GM18868 (cell line): ENCODE measurements around the gene RAB3GAP1.

Experiments used
- ATAC-seq: cut with Tn5 transposase; IDR thresholded peaks from one replicate; pipeline ENCODE4 v1.9.1; 2021; ENCODE audit warnings: mild to moderate bottlenecking, moderate library complexity; ENCODE audit not compliant: unreplicated experiment

The RAB3GAP1 gene

GRCh38 chr2:135162377-135162776 lies 110.3 kb downstream of the RAB3GAP1 start:
- ATAC-seq: peak; percentile 48

DNA sequence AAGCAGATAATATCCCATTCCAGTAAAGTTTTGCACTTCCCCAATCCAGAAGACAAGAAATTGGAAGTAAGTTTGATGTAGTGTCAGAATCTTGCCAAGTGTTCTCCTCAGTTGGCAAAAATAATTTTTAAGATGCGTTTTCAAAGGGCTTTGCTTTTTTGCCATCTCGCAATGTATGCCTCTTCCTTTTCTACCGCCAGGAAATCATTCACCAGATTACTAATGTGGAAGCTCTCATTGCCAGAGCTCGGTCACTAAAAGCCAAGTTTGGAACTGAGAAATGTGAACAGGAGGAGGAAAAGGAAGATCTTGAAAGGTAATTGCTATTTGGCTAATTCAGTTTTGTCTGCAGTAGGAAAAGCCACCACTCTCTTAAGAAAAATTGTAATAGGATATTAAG lies 110.7 kb downstream of the RAB3GAP1 start:
- ATAC-seq: no peak

GRCh38 chr2:135163306-135163705 lies 111.2 kb downstream of the RAB3GAP1 start:
- ATAC-seq: no peak

GRCh38 chr2:135163901-135164300 lies 111.8 kb downstream of the RAB3GAP1 start:
- no peak for ATAC-seq

DNA sequence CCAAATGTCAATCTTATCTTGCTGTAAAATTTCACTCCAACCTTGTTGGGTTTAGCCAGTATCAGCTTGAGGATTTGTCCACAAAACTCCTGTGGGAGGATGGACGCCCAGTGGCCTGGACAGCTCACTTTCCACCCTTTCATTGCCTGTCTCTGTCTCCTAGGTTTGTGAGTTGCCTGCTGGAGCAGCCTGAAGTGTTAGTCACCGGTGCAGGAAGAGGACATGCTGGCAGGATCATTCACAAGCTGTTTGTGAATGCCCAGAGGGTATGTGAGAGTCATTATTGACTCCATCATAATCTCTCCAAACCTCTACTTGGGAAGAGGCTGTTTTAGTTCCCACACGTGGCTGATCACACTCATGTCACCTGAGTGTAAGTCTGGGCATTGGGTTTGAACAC lies 112.3 kb downstream of the RAB3GAP1 start:
- ATAC-seq: no peak

GRCh38 chr2:135167273-135167672 lies 115.2 kb downstream of the RAB3GAP1 start:
- no peak for ATAC-seq

DNA sequence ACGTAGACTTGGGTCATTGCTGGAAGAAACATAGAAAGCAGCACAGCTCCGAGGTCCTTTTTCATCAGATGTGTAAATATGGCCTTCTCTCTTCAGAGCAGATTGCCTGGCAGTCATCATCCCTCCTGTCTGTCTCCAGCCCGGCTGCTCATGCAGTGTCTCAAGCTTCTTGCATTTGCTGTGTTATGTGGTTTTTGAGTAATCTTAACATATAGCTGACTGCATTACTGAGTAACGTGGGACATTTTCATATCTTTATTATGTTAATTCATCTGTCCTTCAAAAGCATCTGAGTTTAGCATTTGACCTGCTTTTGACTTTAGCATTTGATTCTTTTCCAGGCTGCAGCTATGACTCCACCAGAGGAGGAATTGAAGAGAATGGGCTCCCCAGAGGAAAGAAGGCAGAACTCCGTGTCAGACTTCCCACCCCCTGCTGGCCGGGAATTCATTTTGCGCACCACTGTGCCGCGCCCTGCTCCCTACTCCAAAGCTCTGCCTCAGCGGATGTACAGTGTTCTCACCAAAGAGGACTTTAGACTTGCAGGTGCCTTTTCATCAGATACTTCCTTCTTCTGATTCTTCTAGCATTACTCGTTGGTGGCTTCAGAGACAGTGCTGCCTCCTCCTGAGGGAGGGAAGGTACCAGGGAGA lies 116.2 kb downstream of the RAB3GAP1 start:
- no peak for ATAC-seq

- ATAC-seq: no peak
These were observed 118.0 kb downstream of the RAB3GAP1 start for GRCh38 chr2:135169900-135170753.

- no peak for ATAC-seq
These were observed 122.1 kb downstream of the RAB3GAP1 start for GRCh38 chr2:135174049-135174809.

DNA sequence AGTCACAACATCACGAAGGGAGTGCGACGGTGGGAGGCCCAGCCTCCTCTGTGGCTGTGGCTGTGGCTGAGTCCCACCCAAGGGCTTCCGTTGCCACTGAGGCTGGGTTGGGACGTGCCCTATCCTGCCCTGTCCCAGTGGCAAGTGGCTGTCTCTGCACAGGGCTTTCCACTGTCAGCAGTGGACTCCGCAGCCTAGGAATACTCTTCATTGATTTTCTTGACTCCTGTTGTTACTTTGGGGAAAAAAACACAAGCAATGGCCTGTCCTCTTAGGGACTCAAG lies 122.7 kb downstream of the RAB3GAP1 start:
- no peak for ATAC-seq

- ATAC-seq: no peak
These were observed 123.1 kb downstream of the RAB3GAP1 start for GRCh38 chr2:135175177-135175576.

GRCh38 chr2:135179689-135180088 lies 127.6 kb downstream of the RAB3GAP1 start:
- no peak for ATAC-seq

GRCh38 chr2:135182190-135182589 lies 130.1 kb downstream of the RAB3GAP1 start:
- ATAC-seq: no peak

DNA sequence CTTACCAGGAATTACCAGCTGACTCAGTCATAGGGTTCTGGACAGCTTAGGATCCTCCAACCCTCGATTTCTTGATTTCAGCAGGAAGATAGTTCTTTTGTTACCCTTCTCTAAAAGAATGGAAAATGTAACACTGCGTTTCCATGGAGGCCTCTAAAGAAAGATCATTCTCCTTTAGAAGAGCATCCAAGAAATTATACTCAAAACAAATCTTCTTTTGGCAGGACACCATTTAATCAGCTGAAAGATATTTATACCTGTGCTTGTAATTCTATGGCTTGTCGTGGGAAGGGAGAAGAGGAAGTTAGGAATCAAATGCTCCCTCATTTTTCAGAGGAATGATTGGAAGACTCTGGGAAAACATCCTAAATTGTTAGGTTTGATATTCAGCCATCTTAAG lies 130.5 kb downstream of the RAB3GAP1 start:
- no peak for ATAC-seq

- no peak for ATAC-seq
These were observed 131.7 kb downstream of the RAB3GAP1 start for GRCh38 chr2:135183822-135184221.

- ATAC-seq: no peak
These were observed 134.0 kb downstream of the RAB3GAP1 start for GRCh38 chr2:135186054-135186453.

DNA sequence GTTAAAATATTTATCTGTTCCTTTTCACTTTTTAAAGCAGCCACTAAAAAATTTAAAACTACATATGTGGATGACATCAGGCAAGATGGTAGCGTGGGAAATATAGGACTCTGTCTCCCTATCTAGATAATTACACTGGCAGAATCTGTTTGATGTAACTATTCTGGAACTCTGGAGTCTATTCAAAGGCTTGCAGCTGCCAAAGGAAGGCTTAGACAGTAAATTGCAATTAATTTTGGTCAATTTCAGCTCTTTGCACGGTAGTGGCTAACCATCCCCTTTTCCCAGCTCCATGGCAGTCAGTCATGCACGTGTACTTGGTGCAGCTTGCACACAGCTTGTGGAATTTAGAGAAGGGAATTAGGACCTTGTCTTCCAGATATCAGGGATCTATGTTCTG lies 135.2 kb downstream of the RAB3GAP1 start:
- no peak for ATAC-seq

DNA sequence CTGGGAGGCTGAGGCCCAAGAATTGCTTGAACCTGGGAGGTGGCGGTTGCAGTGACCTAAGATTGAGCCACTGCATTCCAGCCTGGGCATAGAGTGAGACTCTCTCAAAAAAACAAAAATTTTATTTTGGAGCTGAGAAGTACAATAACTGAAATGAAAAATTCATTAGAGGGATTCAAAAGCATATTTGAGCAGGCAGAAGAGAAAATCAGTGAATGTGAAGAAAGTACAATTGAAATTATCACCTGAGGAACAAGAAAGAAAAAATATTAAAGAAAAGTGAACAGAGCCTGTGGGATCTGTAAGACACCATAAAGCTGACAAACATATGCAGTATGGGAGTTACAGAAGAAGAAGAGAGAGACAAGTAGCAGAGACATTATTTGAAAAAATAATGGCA lies 137.1 kb downstream of the RAB3GAP1 start:
- no peak for ATAC-seq

- ATAC-seq: no peak
These were observed 138.7 kb downstream of the RAB3GAP1 start for GRCh38 chr2:135190799-135191198.

GRCh38 chr2:135198481-135198880 lies 146.4 kb downstream of the RAB3GAP1 start:
- ATAC-seq: no peak

GRCh38 chr2:135202751-135203150 lies 150.7 kb downstream of the RAB3GAP1 start:
- ATAC-seq: no peak

DNA sequence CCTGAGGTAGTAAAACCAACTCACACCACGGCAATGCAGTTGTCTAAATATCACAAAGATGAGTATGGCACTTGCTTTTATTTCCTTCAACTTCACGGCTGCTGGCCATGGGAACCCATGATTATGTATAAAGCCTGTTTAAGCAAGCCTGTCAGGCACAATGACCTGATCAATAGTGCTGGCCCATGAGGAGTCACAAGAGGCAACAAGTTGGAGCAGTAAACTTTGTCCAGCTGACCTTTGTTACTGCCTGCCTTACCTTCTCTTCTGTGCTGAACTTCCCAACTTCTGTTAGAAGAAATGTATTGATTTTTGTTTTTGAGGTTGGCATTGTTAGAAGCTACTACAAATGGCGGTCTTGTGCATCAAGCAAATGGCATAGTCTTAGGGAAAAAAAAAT lies 151.9 kb downstream of the RAB3GAP1 start:
- no peak for ATAC-seq
